C4-2B (cell line): ENCODE results near the gene NAA16.

Experiments used
- ZFX ChIP-seq: fragments of 450-650 bp; IDR thresholded peaks from 2 replicates; pipeline ENCODE4 v1.6.1; 2017
- TF ChIP-seq, protein P1 (sequence below): fragments of 450-650 bp; conservative IDR thresholded peaks from 2 replicates; pipeline ENCODE4 v1.5.1; 2017; ENCODE audit warnings: mild to moderate bottlenecking

GRCh38 chr13:41394166-41394565 lies 83.1 kb downstream of the NAA16 start:
- TF ChIP-seq, protein P1, sequence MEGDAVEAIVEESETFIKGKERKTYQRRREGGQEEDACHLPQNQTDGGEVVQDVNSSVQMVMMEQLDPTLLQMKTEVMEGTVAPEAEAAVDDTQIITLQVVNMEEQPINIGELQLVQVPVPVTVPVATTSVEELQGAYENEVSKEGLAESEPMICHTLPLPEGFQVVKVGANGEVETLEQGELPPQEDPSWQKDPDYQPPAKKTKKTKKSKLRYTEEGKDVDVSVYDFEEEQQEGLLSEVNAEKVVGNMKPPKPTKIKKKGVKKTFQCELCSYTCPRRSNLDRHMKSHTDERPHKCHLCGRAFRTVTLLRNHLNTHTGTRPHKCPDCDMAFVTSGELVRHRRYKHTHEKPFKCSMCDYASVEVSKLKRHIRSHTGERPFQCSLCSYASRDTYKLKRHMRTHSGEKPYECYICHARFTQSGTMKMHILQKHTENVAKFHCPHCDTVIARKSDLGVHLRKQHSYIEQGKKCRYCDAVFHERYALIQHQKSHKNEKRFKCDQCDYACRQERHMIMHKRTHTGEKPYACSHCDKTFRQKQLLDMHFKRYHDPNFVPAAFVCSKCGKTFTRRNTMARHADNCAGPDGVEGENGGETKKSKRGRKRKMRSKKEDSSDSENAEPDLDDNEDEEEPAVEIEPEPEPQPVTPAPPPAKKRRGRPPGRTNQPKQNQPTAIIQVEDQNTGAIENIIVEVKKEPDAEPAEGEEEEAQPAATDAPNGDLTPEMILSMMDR, result no peak
- no peak for TF ChIP-seq ZFX
